Coronary artery (tissue), 2 donors: ENCODE data around the gene SCARF1.

Experiments
- DNase-seq: peaks from one replicate; pipeline ENCODE4 v3.0.0-alpha.2; 2017; ENCODE audit warnings: low spot score
- H3K27ac ChIP-seq, 2 donors: fragments of 200-600 bp; sonication (generic); one replicate each; pipeline ENCODE4 v1.5.1; 2016 to 2019
- H3K4me3 ChIP-seq: fragments of 200-600 bp; sonication (generic); 2 replicates; pipeline ENCODE4 v1.5.1; 2016; ENCODE audit warnings: mild to moderate bottlenecking, moderate library complexity
- CTCF ChIP-seq: fragments of 200-600 bp; sonication (generic); IDR thresholded peaks from one replicate; pipeline ENCODE4 v1.5.1; 2019; ENCODE audit warnings: antibody characterized with exemption

Gene SCARF1

GRCh38 chr17:1639549-1640180 is 5.9 kb downstream of the SCARF1 start:
- H3K4me3 ChIP-seq = no peak overlapping the region
- DNase-seq = no peak
- TF ChIP-seq CTCF = no peak
- no peak overlapping the region for H3K27ac ChIP-seq

- no peak overlapping the region for H3K27ac ChIP-seq
- no peak for DNase-seq
- no peak for TF ChIP-seq CTCF
- no peak overlapping the region for H3K4me3 ChIP-seq
Measured at GRCh38 chr17:1638624-1639300, 6.8 kb downstream of the SCARF1 start.

- DNase-seq = no peak
- no peak for TF ChIP-seq CTCF
- Histone ChIP-seq H3K4me3 (no peak overlapping the region), H3K27ac (no peak overlapping the region)
Measured at GRCh38 chr17:1638171-1638590, 7.4 kb downstream of the SCARF1 start.

GRCh38 chr17:1636732-1637285 is 8.7 kb downstream of the SCARF1 start:
- no peak overlapping the region for H3K27ac ChIP-seq
- TF ChIP-seq CTCF = no peak
- no peak for DNase-seq
- H3K4me3 ChIP-seq = no peak overlapping the region

- DNase-seq = no peak
Measured at GRCh38 chr17:1635675-1636465, 9.7 kb downstream of the SCARF1 start.

More at GRCh38 chr17:1635675-1636465, 9.7 kb downstream of the SCARF1 start:
- no peak overlapping the region for H3K27ac ChIP-seq
- no peak overlapping the region for H3K4me3 ChIP-seq
- no peak for TF ChIP-seq CTCF
